ENCODE results near the gene ING4. TPM values are rescaled to one million over a fixed set of nuclear protein-coding genes. Genes with fewer than 3 reads are reported as not detected.

The ING4 gene
- total and polyA plus RNA-seq, 2 donors, result 66.2 to 66.4 TPM

GRCh38 chr12:6602526-6602925, 60.4 kb downstream of the ING4 start:
- no peak for DNase-seq (ENCODE audit: extremely low spot score)
- WGBS, result 44% methylated on average over 3 of the region's 3 CpGs
- no peaks in the 10 kb centered on the region for H3K4me1 ChIP-seq (ENCODE audit: insufficient read depth)
- no peak overlapping the region for H3K4me3 ChIP-seq (ENCODE audit: low read depth, low read length)
- H3K27ac ChIP-seq (ENCODE audit: low read depth), result no peak overlapping the region
- H3K36me3 ChIP-seq (ENCODE audit: insufficient read depth), result peaks cover 10% of the 10 kb centered on the region

Small RNA genes lying within 50 kb of the gene (small RNA-seq; reads per million reads assigned to genes)
- gene RNU6-781P, result not detected

Other genes starting within 250 kb of the ING4 start
- 0.26 TPM for gene CD27, start 218.2 kb downstream of the ING4 start, total RNA-seq
- gene CD27, start 218.2 kb downstream of the ING4 start, polyA plus RNA-seq, result 1.7 TPM
- gene TAPBPL, start 211.1 kb downstream of the ING4 start, total RNA-seq, result 11.1 TPM
- 21.8 TPM for gene TAPBPL, start 211.1 kb downstream of the ING4 start, polyA plus RNA-seq
- 11.5 TPM for gene VAMP1, start 192.4 kb downstream of the ING4 start, total RNA-seq
- gene VAMP1, start 192.4 kb downstream of the ING4 start, polyA plus RNA-seq, result 16.7 TPM
- gene MRPL51, start 169.9 kb downstream of the ING4 start, total RNA-seq, result 77.0 TPM
- gene MRPL51, start 169.9 kb downstream of the ING4 start, polyA plus RNA-seq, result 85.6 TPM
- 30.2 TPM for gene NCAPD2, start 169.0 kb downstream of the ING4 start, total RNA-seq
- gene NCAPD2, start 169.0 kb downstream of the ING4 start, polyA plus RNA-seq, result 19.0 TPM
- gene GAPDH, start 128.6 kb downstream of the ING4 start, total RNA-seq, result 1,141 TPM
- gene GAPDH, start 128.6 kb downstream of the ING4 start, polyA plus RNA-seq, result 3,231 TPM
- gene IFFO1, start 107.1 kb downstream of the ING4 start, total RNA-seq, result 9.7 TPM
- gene IFFO1, start 107.1 kb downstream of the ING4 start, polyA plus RNA-seq, result 31.4 TPM
- 9.0 TPM for gene NOP2, start 94.8 kb downstream of the ING4 start, total RNA-seq
- gene NOP2, start 94.8 kb downstream of the ING4 start, polyA plus RNA-seq, result 18.7 TPM
- 142 TPM for gene CHD4, start 55.7 kb downstream of the ING4 start, total RNA-seq
- 135 TPM for gene CHD4, start 55.7 kb downstream of the ING4 start, polyA plus RNA-seq
- gene LPAR5, start 27.2 kb downstream of the ING4 start, total RNA-seq, result 1.7 TPM
- 2.2 TPM for gene LPAR5, start 27.2 kb downstream of the ING4 start, polyA plus RNA-seq
- 1.1 TPM for gene ACRBP, start 15.7 kb downstream of the ING4 start, total RNA-seq
- 1.0 TPM for gene ACRBP, start 15.7 kb downstream of the ING4 start, polyA plus RNA-seq
- 19.9 TPM for gene ZNF384, start 26.3 kb upstream of the ING4 start, total RNA-seq
- gene ZNF384, start 26.3 kb upstream of the ING4 start, polyA plus RNA-seq, result 49.0 TPM
- 1.1 TPM for gene PIANP, start 37.7 kb upstream of the ING4 start, total RNA-seq
- gene PIANP, start 37.7 kb upstream of the ING4 start, polyA plus RNA-seq, result 11.4 TPM
- gene COPS7A, start 60.9 kb upstream of the ING4 start, total RNA-seq, result 35.6 TPM
- 88.2 TPM for gene COPS7A, start 60.9 kb upstream of the ING4 start, polyA plus RNA-seq
- gene MLF2, start 90.0 kb upstream of the ING4 start, total RNA-seq, result 51.0 TPM
- 240 TPM for gene MLF2, start 90.0 kb upstream of the ING4 start, polyA plus RNA-seq
- gene PTMS, start 103.2 kb upstream of the ING4 start, total RNA-seq, result 62.4 TPM
- 619 TPM for gene PTMS, start 103.2 kb upstream of the ING4 start, polyA plus RNA-seq
- gene LAG3, start 109.4 kb upstream of the ING4 start, total RNA-seq, result 0.21 TPM
- gene LAG3, start 109.4 kb upstream of the ING4 start, polyA plus RNA-seq, result 1.6 TPM
- 11.5 TPM for gene CD4, start 126.4 kb upstream of the ING4 start, total RNA-seq
- gene CD4, start 126.4 kb upstream of the ING4 start, polyA plus RNA-seq, result 21.5 TPM
- 6.4 TPM for gene GPR162, start 158.7 kb upstream of the ING4 start, total RNA-seq
- 18.4 TPM for gene GPR162, start 158.7 kb upstream of the ING4 start, polyA plus RNA-seq
- gene P3H3, start 165.3 kb upstream of the ING4 start, total RNA-seq, result 40.1 TPM
- 46.3 TPM for gene P3H3, start 165.3 kb upstream of the ING4 start, polyA plus RNA-seq
- 2.5 TPM for gene GNB3, start 177.8 kb upstream of the ING4 start, total RNA-seq
- 4.6 TPM for gene GNB3, start 177.8 kb upstream of the ING4 start, polyA plus RNA-seq
- 12.3 TPM for gene CDCA3, start 188.2 kb upstream of the ING4 start, total RNA-seq
- 1.0 TPM for gene CDCA3, start 188.2 kb upstream of the ING4 start, polyA plus RNA-seq
- 29.0 TPM for gene USP5, start 189.0 kb upstream of the ING4 start, total RNA-seq
- 60.1 TPM for gene USP5, start 189.0 kb upstream of the ING4 start, polyA plus RNA-seq
- 331 TPM for gene TPI1, start 204.4 kb upstream of the ING4 start, total RNA-seq
- 708 TPM for gene TPI1, start 204.4 kb upstream of the ING4 start, polyA plus RNA-seq
- 3.2 TPM for gene SPSB2, start 210.2 kb upstream of the ING4 start, total RNA-seq
- gene SPSB2, start 210.2 kb upstream of the ING4 start, polyA plus RNA-seq, result 12.3 TPM
- gene LRRC23, start 241.7 kb upstream of the ING4 start, total RNA-seq, result 9.2 TPM
- gene LRRC23, start 241.7 kb upstream of the ING4 start, polyA plus RNA-seq, result 9.4 TPM

Measured in urinary bladder (tissue), 4 donors.